Measurements from ENCODE around the gene NUDCD3. TPM values are rescaled to one million over a fixed set of nuclear protein-coding genes. Genes with fewer than 3 reads are reported as not detected.

NUDCD3 gene
- total RNA-seq, 1 experiment from 2014 or later = 82.3 TPM

GRCh38 chr7:44382459-44383265, 107.8 kb downstream of the NUDCD3 start:
- TF ChIP-seq EZH2 (IDR thresholded peaks at IDR 0.05; ENCODE audit: low read length, unreplicated experiment) = no peak
- TF ChIP-seq EZH2phosphoT487 (IDR thresholded peaks at IDR 0.05; ENCODE audit: borderline replicate concordance, low read length) = no peak
- TF ChIP-seq, protein P1, sequence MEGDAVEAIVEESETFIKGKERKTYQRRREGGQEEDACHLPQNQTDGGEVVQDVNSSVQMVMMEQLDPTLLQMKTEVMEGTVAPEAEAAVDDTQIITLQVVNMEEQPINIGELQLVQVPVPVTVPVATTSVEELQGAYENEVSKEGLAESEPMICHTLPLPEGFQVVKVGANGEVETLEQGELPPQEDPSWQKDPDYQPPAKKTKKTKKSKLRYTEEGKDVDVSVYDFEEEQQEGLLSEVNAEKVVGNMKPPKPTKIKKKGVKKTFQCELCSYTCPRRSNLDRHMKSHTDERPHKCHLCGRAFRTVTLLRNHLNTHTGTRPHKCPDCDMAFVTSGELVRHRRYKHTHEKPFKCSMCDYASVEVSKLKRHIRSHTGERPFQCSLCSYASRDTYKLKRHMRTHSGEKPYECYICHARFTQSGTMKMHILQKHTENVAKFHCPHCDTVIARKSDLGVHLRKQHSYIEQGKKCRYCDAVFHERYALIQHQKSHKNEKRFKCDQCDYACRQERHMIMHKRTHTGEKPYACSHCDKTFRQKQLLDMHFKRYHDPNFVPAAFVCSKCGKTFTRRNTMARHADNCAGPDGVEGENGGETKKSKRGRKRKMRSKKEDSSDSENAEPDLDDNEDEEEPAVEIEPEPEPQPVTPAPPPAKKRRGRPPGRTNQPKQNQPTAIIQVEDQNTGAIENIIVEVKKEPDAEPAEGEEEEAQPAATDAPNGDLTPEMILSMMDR (conservative IDR thresholded peaks at IDR 0.05; ENCODE audit: low read depth, low read length) = no peak
- no peak overlapping the region for H2AFZ ChIP-seq (ENCODE audit: low read length)
- no peak overlapping the region for H3K27ac ChIP-seq (ENCODE audit: low read length)
- DNase-seq = no peak
- no peak overlapping the region for H3K4me3 ChIP-seq (ENCODE audit: low read length)
- H3K9me2 ChIP-seq (replicated peaks; ENCODE audit: low read length) = no peaks in the 10 kb centered on the region
- no peaks in the 10 kb centered on the region for H4K20me1 ChIP-seq (ENCODE audit: low read length)
- H3F3A ChIP-seq (ENCODE audit: low read length, unreplicated experiment) = no peaks in the 10 kb centered on the region
- H3K4me2 ChIP-seq (ENCODE audit: low read length) = no peak overlapping the region
- ChIA-PET POLR2A (ENCODE audit: unreplicated experiment) (no interaction called here), CTCF (no interaction called here)
- H3K36me3 ChIP-seq (ENCODE audit: low read depth, low read length) = peaks cover 8% of the 10 kb centered on the region
- no peak for ATAC-seq
- BruUV-seq (replicated peaks) = no TSS peak
- no peak overlapping the region for H3K9ac ChIP-seq (ENCODE audit: low read length)
- H3K9me3 ChIP-seq (ENCODE audit: low read length) = no peaks in the 10 kb centered on the region
- peaks cover 40% of the 10 kb centered on the region for H3K4me1 ChIP-seq (ENCODE audit: insufficient read depth, low read length)
- no peaks in the 10 kb centered on the region for H3K79me2 ChIP-seq (ENCODE audit: low read length)
- no peaks in the 10 kb centered on the region for H3K27me3 ChIP-seq (ENCODE audit: low read length)
- intact Hi-C loops (cut with micrococcal nuclease) = no loop called here

GRCh38 chr7:44381494-44382220, 108.8 kb downstream of the NUDCD3 start:
- no peak overlapping the region for H3K27ac ChIP-seq (ENCODE audit: low read length)
- no peak overlapping the region for H2AFZ ChIP-seq (ENCODE audit: low read length)
- H3K9me3 ChIP-seq (ENCODE audit: low read length) = no peaks in the 10 kb centered on the region
- ATAC-seq = no peak
- H3K9ac ChIP-seq (ENCODE audit: low read length) = no peak overlapping the region
- H3K36me3 ChIP-seq (ENCODE audit: low read depth, low read length) = peaks cover 8% of the 10 kb centered on the region
- H3K9me2 ChIP-seq (replicated peaks; ENCODE audit: low read length) = no peaks in the 10 kb centered on the region
- BruUV-seq (replicated peaks) = no TSS peak
- no peaks in the 10 kb centered on the region for H3F3A ChIP-seq (ENCODE audit: low read length, unreplicated experiment)
- H4K20me1 ChIP-seq (ENCODE audit: low read length) = no peaks in the 10 kb centered on the region
- no peaks in the 10 kb centered on the region for H3K79me2 ChIP-seq (ENCODE audit: low read length)
- H3K27me3 ChIP-seq (ENCODE audit: low read length) = no peaks in the 10 kb centered on the region
- no peak overlapping the region for H3K4me2 ChIP-seq (ENCODE audit: low read length)
- peaks cover 40% of the 10 kb centered on the region for H3K4me1 ChIP-seq (ENCODE audit: insufficient read depth, low read length)
- intact Hi-C loops (cut with micrococcal nuclease) = no loop called here
- CTCF ChIA-PET = no interaction called here
- DNase-seq = no peak
- TF ChIP-seq EZH2 (IDR thresholded peaks at IDR 0.05; ENCODE audit: low read length, unreplicated experiment) (no peak), EZH2phosphoT487 (IDR thresholded peaks at IDR 0.05; ENCODE audit: borderline replicate concordance, low read length) (no peak)
- TF ChIP-seq, protein P1 (conservative IDR thresholded peaks at IDR 0.05; ENCODE audit: low read depth, low read length) = no peak
- POLR2A ChIA-PET (ENCODE audit: unreplicated experiment) = no interaction called here
- no peak overlapping the region for H3K4me3 ChIP-seq (ENCODE audit: low read length)

Measured in PC-3 (cell line).